HL-60 (cell line): ENCODE data around the gene OR7C2.
"Not testable (repeated sequence)": the region's sequence is repeated elsewhere in the genome, so short reads cannot be mapped to it uniquely, and the experiment has no call there.

Experiments used
- DNase-seq, 2 experiments: peaks; one replicate each; pipeline ENCODE4 v3.0.0-alpha.2; 2010 to 2020; ENCODE audit warnings: low read depth in 1 of 2, low spot score in 1 of 2
- H3K27ac ChIP-seq: fragments of 250-450 bp; sonication (Bioruptor Pico); replicated peaks from 2 replicates; pipeline ENCODE4 v1.5.1; 2020; ENCODE audit warnings: mild to moderate bottlenecking, moderate library complexity
- H3K27me3 ChIP-seq: fragments of 250-450 bp; sonication (Bioruptor Pico); 2 replicates; pipeline ENCODE4 v1.5.1; 2021; ENCODE audit warnings: mild to moderate bottlenecking, moderate library complexity; ENCODE audit not compliant: insufficient read depth, poor library complexity, severe bottlenecking
- H3K4me3 ChIP-seq: replicated peaks from 2 replicates; pipeline ENCODE4 v1.5.1; 2011; ENCODE audit warnings: mild to moderate bottlenecking, control low read depth, low read length; ENCODE audit not compliant: insufficient read depth
- GABPA ChIP-seq: IDR thresholded peaks from 2 replicates; pipeline ENCODE4 v1.6.1; 2012; ENCODE audit warnings: low read depth
- POLR2AphosphoS5 ChIP-seq: IDR thresholded peaks from 2 replicates; pipeline ENCODE4 v1.6.1; 2012; ENCODE audit warnings: low read depth
- SPI1 ChIP-seq: IDR thresholded peaks from 2 replicates; pipeline ENCODE4 v1.6.1; 2012; ENCODE audit warnings: low read depth, mild to moderate bottlenecking, borderline replicate concordance
- TF ChIP-seq, protein P1 (sequence below): IDR thresholded peaks from 2 replicates; pipeline ENCODE4 v1.6.1; 2012; ENCODE audit warnings: low read depth; ENCODE audit not compliant: insufficient replicate concordance
- TF ChIP-seq, protein P2 (sequence below): IDR thresholded peaks from one replicate; pipeline ENCODE4 v1.5.1; 2011; ENCODE audit warnings: low read length, control low read depth, inconsistent platforms; ENCODE audit not compliant: insufficient read depth

Gene OR7C2

DNA sequence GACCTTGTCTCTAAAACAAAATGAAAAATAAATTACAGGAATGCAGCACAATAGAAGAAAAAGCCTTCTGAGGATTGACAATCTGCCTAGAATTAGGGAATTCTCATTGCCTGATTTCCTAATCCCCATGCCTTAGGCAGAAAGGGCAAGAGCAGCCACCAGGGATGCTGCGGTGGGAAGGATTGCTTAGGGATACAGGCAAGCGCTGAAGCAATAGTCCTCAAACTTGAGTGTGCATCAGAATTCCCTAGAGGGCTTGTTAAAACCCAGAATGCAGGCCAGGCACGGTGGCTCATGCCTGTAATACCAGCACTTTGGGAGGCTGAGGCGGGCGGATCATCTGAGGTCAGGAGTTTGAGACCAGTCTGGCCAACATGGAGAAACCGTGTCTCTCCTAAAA is 1.0 kb upstream of the OR7C2 start:
- no peak overlapping the region for H3K4me3 ChIP-seq
- H3K27ac ChIP-seq, result no peak overlapping the region
- H3K27me3 ChIP-seq, result no peaks in the 10 kb centered on the region
- no peak for DNase-seq
- TF ChIP-seq, protein P1, sequence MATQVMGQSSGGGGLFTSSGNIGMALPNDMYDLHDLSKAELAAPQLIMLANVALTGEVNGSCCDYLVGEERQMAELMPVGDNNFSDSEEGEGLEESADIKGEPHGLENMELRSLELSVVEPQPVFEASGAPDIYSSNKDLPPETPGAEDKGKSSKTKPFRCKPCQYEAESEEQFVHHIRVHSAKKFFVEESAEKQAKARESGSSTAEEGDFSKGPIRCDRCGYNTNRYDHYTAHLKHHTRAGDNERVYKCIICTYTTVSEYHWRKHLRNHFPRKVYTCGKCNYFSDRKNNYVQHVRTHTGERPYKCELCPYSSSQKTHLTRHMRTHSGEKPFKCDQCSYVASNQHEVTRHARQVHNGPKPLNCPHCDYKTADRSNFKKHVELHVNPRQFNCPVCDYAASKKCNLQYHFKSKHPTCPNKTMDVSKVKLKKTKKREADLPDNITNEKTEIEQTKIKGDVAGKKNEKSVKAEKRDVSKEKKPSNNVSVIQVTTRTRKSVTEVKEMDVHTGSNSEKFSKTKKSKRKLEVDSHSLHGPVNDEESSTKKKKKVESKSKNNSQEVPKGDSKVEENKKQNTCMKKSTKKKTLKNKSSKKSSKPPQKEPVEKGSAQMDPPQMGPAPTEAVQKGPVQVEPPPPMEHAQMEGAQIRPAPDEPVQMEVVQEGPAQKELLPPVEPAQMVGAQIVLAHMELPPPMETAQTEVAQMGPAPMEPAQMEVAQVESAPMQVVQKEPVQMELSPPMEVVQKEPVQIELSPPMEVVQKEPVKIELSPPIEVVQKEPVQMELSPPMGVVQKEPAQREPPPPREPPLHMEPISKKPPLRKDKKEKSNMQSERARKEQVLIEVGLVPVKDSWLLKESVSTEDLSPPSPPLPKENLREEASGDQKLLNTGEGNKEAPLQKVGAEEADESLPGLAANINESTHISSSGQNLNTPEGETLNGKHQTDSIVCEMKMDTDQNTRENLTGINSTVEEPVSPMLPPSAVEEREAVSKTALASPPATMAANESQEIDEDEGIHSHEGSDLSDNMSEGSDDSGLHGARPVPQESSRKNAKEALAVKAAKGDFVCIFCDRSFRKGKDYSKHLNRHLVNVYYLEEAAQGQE, result no peak
- TF ChIP-seq SPI1 (no peak), POLR2AphosphoS5 (no peak)
- TF ChIP-seq, protein P2, sequence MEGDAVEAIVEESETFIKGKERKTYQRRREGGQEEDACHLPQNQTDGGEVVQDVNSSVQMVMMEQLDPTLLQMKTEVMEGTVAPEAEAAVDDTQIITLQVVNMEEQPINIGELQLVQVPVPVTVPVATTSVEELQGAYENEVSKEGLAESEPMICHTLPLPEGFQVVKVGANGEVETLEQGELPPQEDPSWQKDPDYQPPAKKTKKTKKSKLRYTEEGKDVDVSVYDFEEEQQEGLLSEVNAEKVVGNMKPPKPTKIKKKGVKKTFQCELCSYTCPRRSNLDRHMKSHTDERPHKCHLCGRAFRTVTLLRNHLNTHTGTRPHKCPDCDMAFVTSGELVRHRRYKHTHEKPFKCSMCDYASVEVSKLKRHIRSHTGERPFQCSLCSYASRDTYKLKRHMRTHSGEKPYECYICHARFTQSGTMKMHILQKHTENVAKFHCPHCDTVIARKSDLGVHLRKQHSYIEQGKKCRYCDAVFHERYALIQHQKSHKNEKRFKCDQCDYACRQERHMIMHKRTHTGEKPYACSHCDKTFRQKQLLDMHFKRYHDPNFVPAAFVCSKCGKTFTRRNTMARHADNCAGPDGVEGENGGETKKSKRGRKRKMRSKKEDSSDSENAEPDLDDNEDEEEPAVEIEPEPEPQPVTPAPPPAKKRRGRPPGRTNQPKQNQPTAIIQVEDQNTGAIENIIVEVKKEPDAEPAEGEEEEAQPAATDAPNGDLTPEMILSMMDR, result no peak

DNA sequence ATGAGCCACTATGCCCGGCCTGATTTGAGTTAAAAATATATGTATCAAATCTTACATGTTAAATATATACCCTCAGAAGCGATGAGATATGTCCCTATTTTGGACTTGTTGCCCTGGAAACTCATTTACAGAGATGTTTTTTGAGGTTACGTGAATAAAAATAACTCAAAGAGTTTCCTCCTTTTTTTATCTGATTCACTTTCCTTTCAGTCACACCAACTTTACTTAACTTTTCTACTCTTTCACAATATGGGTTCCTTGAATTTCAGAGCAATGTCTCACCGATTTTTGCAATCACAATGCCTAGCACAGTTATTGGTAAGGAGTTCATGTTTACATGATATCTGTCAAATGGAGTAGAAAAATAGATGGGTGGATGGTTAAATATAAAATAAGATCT is 2.3 kb downstream of the OR7C2 start:
- TF ChIP-seq POLR2AphosphoS5 (no peak), SPI1 (no peak), GABPA (no peak)
- TF ChIP-seq, protein P2, result no peak
- TF ChIP-seq, protein P1, result no peak
- H3K4me3 ChIP-seq, result no peak overlapping the region
- H3K27me3 ChIP-seq, result no peaks in the 10 kb centered on the region
- no peak overlapping the region for H3K27ac ChIP-seq
- peak in 1 of 2 experiments; percentile 43 for DNase-seq

DNA sequence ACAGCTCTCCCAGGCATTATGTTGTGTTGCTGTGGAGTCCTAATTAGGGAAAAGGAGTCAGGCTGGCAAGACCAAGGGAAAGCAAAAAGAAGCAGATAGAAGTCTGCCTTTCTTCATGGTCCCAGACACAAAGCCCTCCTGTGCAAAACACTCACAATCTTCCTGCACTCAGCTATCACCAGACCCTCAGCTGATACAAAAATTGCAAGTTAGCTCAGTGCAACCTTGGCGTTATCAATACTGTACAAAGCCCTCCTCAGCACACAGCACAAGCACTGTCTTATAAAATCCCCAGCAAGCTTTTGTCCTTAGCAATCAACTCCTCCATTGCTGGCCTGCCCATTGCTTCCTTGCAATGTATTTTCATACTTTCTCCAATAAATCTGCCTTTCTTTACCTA is 3.2 kb downstream of the OR7C2 start:
- Histone ChIP-seq H3K4me3 (no peak overlapping the region), H3K27ac (no peak overlapping the region), H3K27me3 (no peaks in the 10 kb centered on the region)
- TF ChIP-seq SPI1 (no peak), POLR2AphosphoS5 (no peak), GABPA (no peak)
- TF ChIP-seq, protein P2, result no peak
- TF ChIP-seq, protein P1, result no peak
- no peak for DNase-seq

DNA sequence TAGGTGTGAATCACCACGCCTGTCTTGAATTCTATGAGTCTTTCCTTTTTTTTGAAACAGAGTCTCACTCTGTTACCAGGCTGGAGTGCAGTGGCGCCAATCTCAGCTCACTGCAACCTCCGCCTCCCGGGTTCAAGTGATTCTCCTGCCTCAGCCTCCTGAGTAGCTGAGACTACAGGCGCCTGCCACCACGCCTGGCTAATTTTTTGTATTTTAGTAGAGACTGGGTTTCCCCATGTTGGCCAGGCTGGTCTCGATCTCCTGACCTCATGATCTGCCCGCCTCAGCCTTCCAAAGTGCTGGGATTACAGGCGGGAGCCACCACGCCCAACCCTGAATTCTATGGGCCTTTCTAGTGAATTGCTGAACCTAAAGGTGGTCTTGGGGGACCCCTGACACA is 8.1 kb downstream of the OR7C2 start:
- not testable (repeated sequence) for DNase-seq, H3K4me3 ChIP-seq, H3K27ac ChIP-seq, H3K27me3 ChIP-seq
